ENCODE results near the gene SCG2.

Gene SCG2

GRCh38 chr2:223570784-223571183 is 31.4 kb downstream of the SCG2 start:
- DNase-seq = no peak

GRCh38 chr2:223566396-223566795 is 35.8 kb downstream of the SCG2 start:
- DNase-seq = no peak

- DNase-seq = no peak
Measured at GRCh38 chr2:223563462-223563861, 38.7 kb downstream of the SCG2 start.

- no peak for DNase-seq
Measured at GRCh38 chr2:223562078-223562477, 40.1 kb downstream of the SCG2 start.

- DNase-seq = no peak
Measured at GRCh38 chr2:223560749-223561435, 41.3 kb downstream of the SCG2 start.

GRCh38 chr2:223558970-223559369 is 43.2 kb downstream of the SCG2 start:
- no peak for DNase-seq

- no peak for DNase-seq
Measured at GRCh38 chr2:223554923-223555322, 47.2 kb downstream of the SCG2 start.

- DNase-seq = no peak
Measured at GRCh38 chr2:223549215-223549614, 52.9 kb downstream of the SCG2 start.

GRCh38 chr2:223548194-223548593 is 54.0 kb downstream of the SCG2 start:
- no peak for DNase-seq

Measured in KG1 (cell line).